Measurements from ENCODE around the gene SPG21. TPM values are rescaled to one million over a fixed set of nuclear protein-coding genes. Genes with fewer than 3 reads are reported as not detected.

Gene SPG21
- total RNA-seq, 6 experiments from 2014 or later, result 66.4 to 91.3 (median 78.3) TPM

DNA sequence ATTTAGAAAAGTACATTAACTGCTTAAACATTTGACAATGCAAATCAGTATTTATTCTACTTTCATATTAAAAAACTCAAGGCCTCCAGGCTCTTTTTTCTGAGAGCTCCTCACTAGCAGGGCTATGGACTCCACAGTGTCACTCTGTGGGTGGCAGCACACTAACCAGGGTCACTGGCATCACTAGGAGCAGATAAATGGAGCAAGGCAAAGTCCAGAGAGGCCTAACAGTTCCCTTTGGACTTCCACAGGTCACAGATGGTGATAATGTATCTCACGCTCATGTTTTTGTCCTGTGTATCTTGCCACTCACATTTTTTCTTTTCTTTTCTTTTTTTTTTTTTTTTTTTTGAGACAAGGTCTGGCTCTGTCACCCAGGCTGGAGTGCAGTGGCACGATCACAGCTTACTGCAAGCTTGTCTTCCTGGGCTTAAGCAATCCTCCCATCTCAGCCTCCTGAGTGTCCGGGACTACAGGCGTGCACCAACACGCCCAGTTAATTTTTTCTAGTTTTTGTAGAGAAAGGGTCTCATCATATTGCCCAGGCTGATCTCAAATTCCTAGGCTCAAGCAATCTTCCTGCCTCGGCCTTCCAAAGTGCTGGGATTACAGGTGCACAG is 7.8 kb downstream of the SPG21 start:
- TF ChIP-seq, protein P1, sequence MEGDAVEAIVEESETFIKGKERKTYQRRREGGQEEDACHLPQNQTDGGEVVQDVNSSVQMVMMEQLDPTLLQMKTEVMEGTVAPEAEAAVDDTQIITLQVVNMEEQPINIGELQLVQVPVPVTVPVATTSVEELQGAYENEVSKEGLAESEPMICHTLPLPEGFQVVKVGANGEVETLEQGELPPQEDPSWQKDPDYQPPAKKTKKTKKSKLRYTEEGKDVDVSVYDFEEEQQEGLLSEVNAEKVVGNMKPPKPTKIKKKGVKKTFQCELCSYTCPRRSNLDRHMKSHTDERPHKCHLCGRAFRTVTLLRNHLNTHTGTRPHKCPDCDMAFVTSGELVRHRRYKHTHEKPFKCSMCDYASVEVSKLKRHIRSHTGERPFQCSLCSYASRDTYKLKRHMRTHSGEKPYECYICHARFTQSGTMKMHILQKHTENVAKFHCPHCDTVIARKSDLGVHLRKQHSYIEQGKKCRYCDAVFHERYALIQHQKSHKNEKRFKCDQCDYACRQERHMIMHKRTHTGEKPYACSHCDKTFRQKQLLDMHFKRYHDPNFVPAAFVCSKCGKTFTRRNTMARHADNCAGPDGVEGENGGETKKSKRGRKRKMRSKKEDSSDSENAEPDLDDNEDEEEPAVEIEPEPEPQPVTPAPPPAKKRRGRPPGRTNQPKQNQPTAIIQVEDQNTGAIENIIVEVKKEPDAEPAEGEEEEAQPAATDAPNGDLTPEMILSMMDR (IDR thresholded peaks at IDR 0.05), result no peak
- Mint-ChIP-seq H3K27ac (peak overlapping the region; percentile 59), H3K9me3 (no peaks in the 10 kb centered on the region)

DNA sequence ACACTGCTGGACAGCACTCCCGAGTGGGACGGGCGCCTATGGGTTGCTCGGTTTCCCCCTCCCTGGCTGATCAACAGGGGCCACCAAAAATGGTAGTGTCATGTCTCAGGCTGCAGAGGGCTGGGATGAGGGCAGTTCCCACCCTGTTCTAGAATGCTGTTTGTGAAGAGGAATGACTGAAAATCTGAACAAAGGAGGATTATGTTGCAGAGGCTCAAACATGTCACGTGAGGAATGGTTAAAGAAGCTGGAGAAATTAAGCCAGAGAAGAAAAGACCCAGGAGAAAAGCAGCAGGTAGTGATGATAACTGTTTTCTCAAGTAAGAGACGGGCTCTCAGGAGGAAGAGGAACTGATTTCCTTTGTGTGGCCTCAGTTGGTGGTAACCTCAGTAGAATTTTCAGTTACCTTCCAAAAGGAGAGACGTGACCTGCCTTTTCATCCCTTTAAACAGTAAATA is 10.4 kb downstream of the SPG21 start:
- no peaks in the 10 kb centered on the region for H3K9me3 Mint-ChIP-seq
- TF ChIP-seq, protein P1 (IDR thresholded peaks at IDR 0.05), result no peak
- peaks cover 1% of the 10 kb centered on the region; the same call in 1 of the 2 replicates for H3K27me3 Mint-ChIP-seq (ENCODE audit: insufficient read depth)
- H3K4me1 Mint-ChIP-seq (ENCODE audit: low read depth), result peaks cover 19% of the 10 kb centered on the region
- DNase-seq, result no peak
- peaks cover 6% of the 10 kb centered on the region; the same call in 1 of the 2 replicates for H3K36me3 Mint-ChIP-seq (ENCODE audit: low read depth)
- no peak overlapping the region for H3K27ac Mint-ChIP-seq
- H3K4me3 Mint-ChIP-seq, result no peak overlapping the region

More for the DNA sequence above, 7.8 kb downstream of the SPG21 start:
- H3K36me3 Mint-ChIP-seq (ENCODE audit: low read depth), result peaks cover 10% of the 10 kb centered on the region; the same call in 1 of the 2 replicates
- no peaks in the 10 kb centered on the region for H3K27me3 Mint-ChIP-seq (ENCODE audit: insufficient read depth)
- H3K4me1 Mint-ChIP-seq (ENCODE audit: low read depth), result peaks cover 41% of the 10 kb centered on the region
- peak overlapping the region; percentile 77 for H3K4me3 Mint-ChIP-seq
- DNase-seq, result no peak

GRCh38 chr15:64975390-64975789 is 14.3 kb downstream of the SPG21 start:
- Mint-ChIP-seq H3K36me3 (ENCODE audit: low read depth) (peaks cover 12% of the 10 kb centered on the region; the same call in 1 of the 2 replicates), H3K27ac (no peak overlapping the region), H3K9me3 (no peaks in the 10 kb centered on the region), H3K4me3 (no peak overlapping the region), H3K4me1 (ENCODE audit: low read depth) (no peaks in the 10 kb centered on the region), H3K27me3 (ENCODE audit: insufficient read depth) (peaks cover 4% of the 10 kb centered on the region; the same call in 1 of the 2 replicates)
- TF ChIP-seq, protein P1 (IDR thresholded peaks at IDR 0.05), result no peak
- no peak for DNase-seq

GRCh38 chr15:64970698-64971097 is 19.0 kb downstream of the SPG21 start:
- DNase-seq, result no peak
- Mint-ChIP-seq H3K9me3 (no peaks in the 10 kb centered on the region), H3K4me1 (ENCODE audit: low read depth) (no peaks in the 10 kb centered on the region), H3K27me3 (ENCODE audit: insufficient read depth) (peaks cover 4% of the 10 kb centered on the region; the same call in 1 of the 2 replicates), H3K36me3 (ENCODE audit: low read depth) (peaks cover 16% of the 10 kb centered on the region), H3K27ac (no peak overlapping the region), H3K4me3 (no peak overlapping the region)
- TF ChIP-seq, protein P1 (IDR thresholded peaks at IDR 0.05), result no peak

DNA sequence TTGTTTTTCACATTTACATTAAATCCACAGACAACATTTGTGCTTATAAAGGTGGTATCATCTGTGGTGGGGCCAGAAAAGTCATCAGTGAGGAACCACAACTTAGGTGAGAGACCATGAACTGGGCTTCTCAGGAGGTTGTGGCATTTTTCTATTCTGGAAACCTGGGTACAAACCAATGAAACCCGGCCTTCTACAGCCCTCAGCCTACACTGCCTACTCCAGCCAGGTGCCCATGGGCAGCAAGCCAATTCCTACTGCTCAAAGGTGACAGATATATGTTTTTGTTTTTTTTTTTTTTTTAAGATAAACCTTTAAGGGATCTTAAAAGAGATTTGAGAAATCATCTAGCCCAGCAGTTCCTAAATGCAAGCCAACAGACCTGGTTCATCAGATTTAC is 20.3 kb downstream of the SPG21 start:
- no peaks in the 10 kb centered on the region for H3K9me3 Mint-ChIP-seq
- no peak overlapping the region for H3K27ac Mint-ChIP-seq
- H3K27me3 Mint-ChIP-seq (ENCODE audit: insufficient read depth), result peaks cover 5% of the 10 kb centered on the region; the same call in 1 of the 2 replicates
- no peak overlapping the region for H3K4me3 Mint-ChIP-seq
- no peak for DNase-seq
- TF ChIP-seq, protein P1 (IDR thresholded peaks at IDR 0.05), result no peak
- peaks cover 17% of the 10 kb centered on the region for H3K36me3 Mint-ChIP-seq (ENCODE audit: low read depth)
- no peaks in the 10 kb centered on the region for H3K4me1 Mint-ChIP-seq (ENCODE audit: low read depth)

Measured in HFFc6 (cell line).